Glomerular visceral epithelial cell (primary cell): Measurements from ENCODE around the gene SEC16B.
A peak's percentile ranks its signal among the peaks of the same experiment; 100 is the strongest.

Experiments used
- DNase-seq: peaks from one replicate; pipeline ENCODE4 v3.0.0-alpha.2; 2016; ENCODE audit errors: extremely low spot score

SEC16B gene

DNA sequence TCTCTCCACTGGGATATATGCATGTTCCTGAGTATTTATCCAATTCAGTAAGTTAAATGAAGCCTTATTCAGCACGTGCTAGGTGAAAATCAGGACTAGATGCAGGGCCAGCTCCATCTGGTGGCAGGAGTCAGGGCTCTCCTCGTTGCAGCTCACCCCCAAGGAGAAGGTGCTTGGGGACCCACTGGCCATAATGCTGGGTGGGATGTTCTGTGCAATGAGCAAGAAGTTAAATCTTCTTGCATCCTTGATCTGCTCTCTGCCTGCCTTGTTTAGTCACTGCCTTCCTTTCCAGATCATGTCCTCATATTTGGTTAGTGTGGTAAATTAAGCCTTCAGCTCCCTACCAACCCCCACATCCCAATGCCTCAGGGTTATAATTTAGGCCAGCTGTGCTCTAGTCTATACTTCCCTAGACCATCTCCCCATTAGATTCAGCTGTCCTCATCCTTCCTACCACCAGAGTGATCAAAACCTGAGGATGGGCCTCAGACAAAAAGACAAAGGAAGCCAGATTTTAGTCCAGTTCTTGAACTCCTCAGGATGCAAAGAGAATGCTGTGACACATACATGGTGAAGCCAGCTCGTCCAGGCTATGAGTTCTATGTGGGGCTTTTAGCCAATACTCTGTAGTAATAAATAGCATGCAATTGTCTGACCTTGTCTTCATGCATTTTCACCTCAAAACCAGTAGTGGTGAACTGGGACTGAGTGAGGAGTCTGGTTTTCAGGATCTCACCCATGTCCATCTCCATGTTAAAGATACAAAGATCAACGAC, 55.9 kb downstream of the SEC16B start:
- peak; percentile 7 for DNase-seq

DNA sequence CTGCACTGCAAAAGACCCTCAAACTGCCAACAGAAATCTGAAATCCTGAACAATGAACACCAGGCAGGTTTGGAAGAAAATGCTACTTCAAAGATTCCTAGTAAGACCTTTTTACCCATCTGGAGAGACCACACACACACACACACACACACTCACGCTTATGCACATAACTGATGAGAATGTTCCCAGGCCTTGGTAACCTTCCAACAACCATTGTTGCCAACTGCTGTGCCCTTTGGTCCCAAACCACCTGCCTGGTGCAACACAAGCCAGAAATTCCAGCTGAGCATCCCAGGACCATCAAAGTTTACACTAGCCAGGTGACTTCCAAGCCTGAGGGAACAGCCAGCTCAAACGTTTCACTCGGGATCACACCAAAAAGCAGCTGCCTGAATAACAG, 56.9 kb downstream of the SEC16B start:
- no peak for DNase-seq

DNA sequence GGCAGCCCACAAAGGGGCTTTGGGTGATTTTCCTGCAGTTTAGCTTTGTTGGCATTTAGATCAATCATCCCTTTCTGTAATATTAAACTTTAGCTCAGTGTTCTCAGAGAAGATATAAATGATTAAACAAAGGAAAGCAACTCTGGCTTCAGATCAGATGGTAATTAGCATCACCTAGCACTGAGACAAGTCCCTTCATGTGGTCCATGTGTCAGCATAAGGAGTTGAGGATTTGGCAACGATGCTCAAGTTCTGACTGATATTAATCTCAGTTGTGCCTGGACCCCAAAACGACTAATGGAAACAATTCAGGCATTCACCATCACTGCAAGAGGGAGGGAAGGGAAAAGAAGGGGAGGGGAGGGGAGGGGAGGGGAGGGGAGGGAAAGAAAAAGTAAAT, 60.4 kb downstream of the SEC16B start:
- no peak for DNase-seq

DNA sequence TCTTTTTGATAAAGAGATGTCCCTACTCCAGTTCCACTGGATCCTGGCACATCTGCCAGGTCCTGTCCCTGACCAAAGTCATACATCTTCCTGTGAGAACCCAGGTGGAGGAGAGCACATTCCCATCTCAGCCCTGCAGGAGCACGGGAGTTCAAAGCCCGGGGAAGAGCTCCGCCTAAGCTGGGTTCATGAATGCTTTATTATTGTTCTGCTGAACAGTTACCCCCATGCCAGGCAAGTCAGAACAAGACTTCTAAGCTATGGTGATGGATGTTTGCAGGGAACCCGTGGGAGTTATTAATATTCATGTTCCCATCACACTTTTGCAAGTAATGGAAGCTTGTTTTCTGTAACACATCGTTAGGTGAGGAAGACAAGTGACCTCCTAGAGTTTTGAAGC, 62.9 kb downstream of the SEC16B start:
- no peak for DNase-seq

GRCh38 chr1:177905686-177906085, 64.2 kb downstream of the SEC16B start:
- no peak for DNase-seq

- no peak for DNase-seq
These were observed 67.6 kb downstream of the SEC16B start for GRCh38 chr1:177902266-177902665.

GRCh38 chr1:177897998-177898654, 71.7 kb downstream of the SEC16B start:
- no peak for DNase-seq

DNA sequence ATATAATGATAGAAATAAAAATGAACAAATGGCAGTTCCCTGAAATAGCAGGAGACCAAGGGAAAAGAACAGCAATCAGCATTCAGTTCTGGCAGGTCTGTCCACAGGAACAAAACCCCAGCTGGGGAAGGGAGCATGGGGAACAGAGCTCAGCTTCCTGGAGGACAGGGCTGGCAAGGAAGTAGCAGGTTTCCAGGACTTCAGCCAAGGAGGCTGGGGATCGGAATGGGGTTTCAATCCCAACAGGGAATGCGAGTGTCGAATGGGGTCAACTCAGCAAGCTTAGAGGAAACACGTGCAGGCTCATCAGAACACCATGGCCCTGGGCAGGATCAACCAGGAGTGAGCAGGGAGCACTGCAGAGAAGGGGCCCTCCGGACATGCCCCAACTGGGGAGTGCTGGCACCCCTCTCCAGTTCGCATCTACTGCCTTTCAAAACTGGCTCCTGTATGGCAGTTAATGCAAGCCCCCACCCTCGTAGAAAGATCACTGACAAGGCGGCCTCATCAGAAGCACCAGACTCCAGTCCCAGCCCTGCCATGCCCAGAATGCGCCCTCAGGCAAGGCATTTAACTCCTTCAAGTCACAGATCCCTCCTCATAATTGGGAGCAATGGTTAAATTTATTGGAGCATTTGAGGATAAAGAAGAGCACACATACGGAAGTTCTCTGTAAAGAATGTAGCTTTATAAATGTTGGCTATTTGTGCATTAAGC, 72.4 kb downstream of the SEC16B start:
- no peak for DNase-seq
